ENCODE measurements around the gene NBAS.

- TF ChIP-seq CTCF (tag by site-specific recombination; IDR thresholded peaks at IDR 0.05) (no peak), ZNF76 (tag by site-specific recombination; IDR thresholded peaks at IDR 0.05; ENCODE audit: borderline replicate concordance, low read depth) (no peak), ZNF133 (tag by site-specific recombination; IDR thresholded peaks at IDR 0.05) (no peak), ATF2 (tag by site-specific recombination; IDR thresholded peaks at IDR 0.05; ENCODE audit: low read depth) (no peak), ZIC2 (tag by site-specific recombination; IDR thresholded peaks at IDR 0.05) (no peak), ZNF146 (tag by site-specific recombination; IDR thresholded peaks at IDR 0.05) (no peak), ZNF585B (tag by site-specific recombination; IDR thresholded peaks at IDR 0.05) (no peak)
Observed at GRCh38 chr2:15389895-15390294, 171.2 kb downstream of the NBAS start.
